H1 (cell line): Measurements from ENCODE around the gene ARNT2. TPM values are rescaled to one million over a fixed set of nuclear protein-coding genes. Genes with fewer than 3 reads are reported as not detected.

Experiments used
- CTCF ChIA-PET: fragments of 300-600 bp; sonication (Branson Sonifier 250); formaldehyde crosslinking; loops from one replicate; lab custom pipeline; 2021; ENCODE audit not compliant: partially characterized antibody; lab: Charles Lee
- POLR2A ChIA-PET: fragments of 300-600 bp; sonication (Branson Sonifier 250); formaldehyde crosslinking; loops from one replicate; lab custom pipeline; 2021; ENCODE audit warnings: inconsistent platforms; ENCODE audit not compliant: partially characterized antibody; lab: Charles Lee
- DNase-seq, 2 experiments: peaks; one replicate each; pipeline versions ENCODE4 v3.0.0 to v3.0.0-alpha.2; 2010 to 2022; ENCODE audit warnings: low spot score in 2 of 2, low read depth in 1 of 2, mixed read lengths in 1 of 2
- FAIRE-seq: peaks from 2 replicates; lab custom pipeline; 2011; peaks lifted over from hg19 to GRCh38; lab: Jason Lieb, UNC
- H2AFZ ChIP-seq: 2 replicates; pipeline ENCODE4 v1.8.1; 2012; ENCODE audit warnings: low read length, inconsistent platforms
- H2AK5ac ChIP-seq: 2 replicates; pipeline ENCODE4 v1.6.1; 2013; ENCODE audit warnings: low read depth, low read length
- H2BK120ac ChIP-seq: replicated peaks from 2 replicates; pipeline ENCODE3; 2013; ENCODE audit warnings: low read depth, low read length, inconsistent platforms
- H2BK12ac ChIP-seq: 2 replicates; pipeline ENCODE4 v1.6.1; 2013; ENCODE audit warnings: low read depth, low read length
- H2BK15ac ChIP-seq: 2 replicates; pipeline ENCODE4 v1.6.1; 2013; ENCODE audit warnings: low read length
- H2BK20ac ChIP-seq: 2 replicates; pipeline ENCODE4 v1.6.1; 2013; ENCODE audit warnings: low read length
- H2BK5ac ChIP-seq: 2 replicates; pipeline ENCODE4 v1.6.1; 2013; ENCODE audit warnings: low read depth, low read length
- H3K14ac ChIP-seq: 2 replicates; pipeline ENCODE4 v1.6.1; 2013; ENCODE audit warnings: inconsistent platforms; ENCODE audit not compliant: insufficient read length
- H3K18ac ChIP-seq: 2 replicates; pipeline ENCODE4 v1.6.1; 2013; ENCODE audit warnings: low read length; ENCODE audit errors: extremely low read depth
- H3K23ac ChIP-seq: 2 replicates; pipeline ENCODE4 v1.6.1; 2013; ENCODE audit warnings: inconsistent platforms; ENCODE audit not compliant: insufficient read length
- H3K23me2 ChIP-seq: 2 replicates; pipeline ENCODE4 v1.6.1; 2013; ENCODE audit warnings: low read depth, low read length
- H3K27ac ChIP-seq: 2 replicates; pipeline ENCODE4 v1.6.1; 2011; ENCODE audit warnings: low read depth, low read length, inconsistent platforms
- H3K27me3 ChIP-seq, 4 experiments: replicated peaks in 1 of 4; 1 replicate in 1 of 4; 2 replicates in 3 of 4; pipeline versions ENCODE4 v1.6.1 to v1.8.1; 2011 to 2013; ENCODE audit warnings: low read length in 3 of 4, mild to moderate bottlenecking in 3 of 4, inconsistent platforms in 2 of 4, mixed read lengths in 2 of 4, moderate library complexity in 1 of 4; ENCODE audit not compliant: control insufficient read depth in 3 of 4, insufficient read depth in 3 of 4; ENCODE audit errors: extremely low read depth in 1 of 4
- H3K36me3 ChIP-seq, 4 experiments: 2 replicates each; pipeline versions ENCODE4 v1.6.1 to v1.8.1; 2011 to 2013; ENCODE audit warnings: mild to moderate bottlenecking in 4 of 4, low read length in 3 of 4, moderate library complexity in 2 of 4, control low read depth in 1 of 4, inconsistent platforms in 1 of 4; ENCODE audit not compliant: insufficient read depth in 4 of 4, control insufficient read depth in 2 of 4
- H3K4ac ChIP-seq: replicated peaks from 2 replicates; pipeline ENCODE3; 2013; ENCODE audit warnings: low read length, low read depth, mixed read lengths, inconsistent platforms; ENCODE audit not compliant: insufficient read length
- H3K4me1 ChIP-seq, 4 experiments: replicated peaks in 1 of 4; 1 replicate in 1 of 4; 2 replicates in 3 of 4; pipeline versions ENCODE4 v1.6.1 to v1.8.1; 2011 to 2013; ENCODE audit warnings: low read length in 3 of 4, inconsistent platforms in 2 of 4, mixed read lengths in 1 of 4; ENCODE audit not compliant: insufficient read depth in 4 of 4, control insufficient read depth in 3 of 4
- H3K4me2 ChIP-seq, 2 experiments: 2 replicates each; pipeline versions ENCODE4 v1.6.1 to v1.8.1; 2011 to 2013; ENCODE audit warnings: low read depth in 2 of 2, low read length in 2 of 2, control low read depth in 1 of 2, inconsistent platforms in 1 of 2, mild to moderate bottlenecking in 1 of 2; ENCODE audit not compliant: insufficient read depth in 1 of 2
- H3K4me3 ChIP-seq, 4 experiments: fragments of 200-600, 300-600 bp in 1 of 4; sonication (generic), shearing (Covaris generic), sonication (Bioruptor Twin) in 1 of 4; 2 replicates each; pipeline versions ENCODE4 v1.5.1 to v1.8.1; 2011 to 2016; ENCODE audit warnings: low read length in 4 of 4, low read depth in 3 of 4, control low read depth in 2 of 4, inconsistent platforms in 2 of 4, mild to moderate bottlenecking in 2 of 4, mixed read lengths in 1 of 4, moderate library complexity in 1 of 4; ENCODE audit not compliant: insufficient read depth in 2 of 4; ENCODE audit errors: extremely low read depth in 1 of 4
- H3K56ac ChIP-seq: replicated peaks from 2 replicates; pipeline ENCODE3; 2013; ENCODE audit warnings: low read depth, mild to moderate bottlenecking, mixed read lengths, low read length, inconsistent platforms; ENCODE audit not compliant: insufficient read length
- H3K79me1 ChIP-seq: 2 replicates; pipeline ENCODE4 v1.6.1; 2013; ENCODE audit warnings: low read depth, low read length, control low read depth
- H3K79me2 ChIP-seq, 2 experiments: 2 replicates each; pipeline versions ENCODE4 v1.6.1 to v1.8.1; 2012 to 2013; ENCODE audit warnings: low read length in 2 of 2, mild to moderate bottlenecking in 2 of 2, inconsistent platforms in 1 of 2; ENCODE audit not compliant: insufficient read depth in 2 of 2, control insufficient read depth in 1 of 2
- H3K9ac ChIP-seq, 4 experiments: replicated peaks in 1 of 4; 1 replicate in 1 of 4; 2 replicates in 3 of 4; pipeline versions ENCODE4 v1.6.1 to v1.8.1; 2011 to 2013; ENCODE audit warnings: low read depth in 3 of 4, low read length in 3 of 4, control low read depth in 2 of 4, mild to moderate bottlenecking in 2 of 4, moderate library complexity in 2 of 4, inconsistent platforms in 1 of 4; ENCODE audit errors: extremely low read depth in 1 of 4
- H3K9me3 ChIP-seq, 2 experiments: 2 replicates each; pipeline versions ENCODE4 v1.6.1 to v1.8.1; 2012 to 2013; ENCODE audit warnings: mild to moderate bottlenecking in 2 of 2, moderate library complexity in 2 of 2, control low read depth in 1 of 2, inconsistent platforms in 1 of 2, low read depth in 1 of 2, low read length in 1 of 2, mixed read lengths in 1 of 2; ENCODE audit not compliant: insufficient read depth in 2 of 2
- H4K20me1 ChIP-seq, 2 experiments: replicated peaks in 1 of 2; 2 replicates each; pipeline versions ENCODE3 to v1.8.1; 2011 to 2013; ENCODE audit warnings: inconsistent platforms in 2 of 2, low read length in 2 of 2, mild to moderate bottlenecking in 1 of 2; ENCODE audit not compliant: insufficient read depth in 2 of 2, control insufficient read depth in 1 of 2
- H4K5ac ChIP-seq: 2 replicates; pipeline ENCODE4 v1.6.1; 2013; ENCODE audit warnings: low read length, low read depth, mixed read lengths, inconsistent platforms; ENCODE audit not compliant: insufficient read length
- H4K8ac ChIP-seq: 2 replicates; pipeline ENCODE4 v1.8.0; 2013; ENCODE audit warnings: mild to moderate bottlenecking, moderate library complexity, low read length, inconsistent platforms; ENCODE audit not compliant: insufficient read depth; ENCODE audit errors: extremely low read depth
- H4K91ac ChIP-seq: replicated peaks from 2 replicates; pipeline ENCODE3; 2013; ENCODE audit warnings: low read length, mixed read lengths, inconsistent platforms; ENCODE audit not compliant: insufficient read length
- BCL11A ChIP-seq, 2 experiments: IDR thresholded peaks; one replicate each; pipeline ENCODE4 v1.6.1; 2011; ENCODE audit warnings: low read depth in 2 of 2, low read length in 2 of 2, mild to moderate bottlenecking in 2 of 2
- CEBPB ChIP-seq: IDR thresholded peaks from 2 replicates; pipeline ENCODE4 v1.6.1; 2012; ENCODE audit warnings: low read depth, low read length
- EZH2 ChIP-seq: fragments of 200-600 bp; sonication (generic); IDR thresholded peaks from 2 replicates; pipeline ENCODE4 v1.7.1; 2012; ENCODE audit warnings: low read depth, mild to moderate bottlenecking, moderate library complexity, low read length, inconsistent platforms; ENCODE audit not compliant: severe bottlenecking
- HDAC2 ChIP-seq, 2 experiments: fragments of 300-600 bp in 1 of 2; sonication (generic) in 1 of 2; IDR thresholded peaks; 2 replicates each; pipeline ENCODE4 v1.6.1; 2011 to 2012; ENCODE audit warnings: low read depth in 2 of 2, low read length in 2 of 2, mild to moderate bottlenecking in 2 of 2, moderate library complexity in 2 of 2, borderline replicate concordance in 1 of 2, inconsistent platforms in 1 of 2
- WGBS, 2 experiments: shearing (Covaris generic) in 1 of 2; methylation state at CpG; one replicate each; pipeline versions ENCODE4 v1.1.6 to v1.1.7; 2013 to 2015; ENCODE audit warnings: low lambda C conversion rate in 2 of 2, mixed read lengths in 2 of 2, inconsistent platforms in 1 of 2, low coverage in 1 of 2, missing lambda C conversion rate in 1 of 2; ENCODE audit not compliant: insufficient replicate concordance in 2 of 2, insufficient coverage in 1 of 2, insufficient read length in 1 of 2; ENCODE audit errors: extremely low coverage in 1 of 2, missing lambda C conversion rate in 1 of 2; 5-methylcytosine and 5-hydroxymethylcytosine counted together
- polyA plus RNA-seq, 7 experiments: library from polyadenylated mRNA; depleted of rRNA in 3 of 7; stranded (reverse) in 5 of 7; unstranded in 2 of 7; fragments of >200 nt in 5 of 7; fragments of 200-250 nt in 2 of 7; gene quantifications; 1 replicate in 5 of 7; 2 replicates in 1 of 7; 4 replicates in 1 of 7; pipeline versions ENCODE4 v1.2.1 to v1.2.3, GENCODE V29; 2011 to 2013; ENCODE audit warnings: missing spikeins in 2 of 7, mixed read lengths in 2 of 7
- total RNA-seq: library from RNA; stranded (reverse); fragmentation: NEBNext Ultra II Directional; extraction: Animal tissue kit (Norgen Biotek cat#: 25700); gene quantifications from 2 replicates; pipeline ENCODE4 v1.2.1, GENCODE V29; 2021

ARNT2 gene
- total and polyA plus RNA-seq, 2 of the 8 experiments (the other 6 are each of a cell fraction or from before 2014, with no cell fraction given): 9.5 to 14.6 TPM

- Histone ChIP-seq H2BK120ac (no peak overlapping the region), H3K4me2 (no peak overlapping the region), H3K4me3 (no peak overlapping the region), H3K18ac (no peak overlapping the region), H3K56ac (no peak overlapping the region), H3K79me2 (no peaks in the 10 kb centered on the region), H4K5ac (no peak overlapping the region), H3K27me3 (no peaks in the 10 kb centered on the region), H2AK5ac (no peak overlapping the region), H4K8ac (no peak overlapping the region), H3K9ac (no peak overlapping the region), H4K20me1 (peaks cover 0 to 3% of the 10 kb centered on the region in 2 experiments), H2BK12ac (no peak overlapping the region), H2BK5ac (no peak overlapping the region), H3K23ac (no peak overlapping the region), H3K79me1 (no peaks in the 10 kb centered on the region), H3K23me2 (no peaks in the 10 kb centered on the region), H3K27ac (no peak overlapping the region), H3K4ac (no peak overlapping the region), H3K14ac (no peak overlapping the region), H3K9me3 (no peaks in the 10 kb centered on the region), H2BK15ac (no peak overlapping the region), H4K91ac (no peak overlapping the region), H2BK20ac (no peak overlapping the region), H2AFZ (no peak overlapping the region), H3K36me3 (no peaks in the 10 kb centered on the region), H3K4me1 (peaks cover 0 to 3% (median 2%) of the 10 kb centered on the region in 4 experiments; a peak in 3 of 7 replicates)
- FAIRE-seq (no peak), DNase-seq (no peak)
- ChIA-PET POLR2A (no interaction called here), CTCF (interaction anchor here (0.8 to 1.5 kb wide), 4 partner anchors 9 to 377 kb away, joined by 3 to 7 read pairs (median 4); no protein-coding TSS in a partner anchor)
- 89% methylated on average over 10 of the region's 10 CpGs; no CpG with 5 or more reads in 1 of the 2 experiments for WGBS, 2 experiments
- no peak for TF ChIP-seq EZH2
- TF ChIP-seq HDAC2 (IDR thresholded peaks at IDR 0.05; ENCODE audit: borderline replicate concordance in 1 of 2, low read depth in 2 of 2, low read length in 2 of 2): no peak
- no peak for TF ChIP-seq CEBPB
- no peak for TF ChIP-seq BCL11A (IDR thresholded peaks at IDR 0.05; ENCODE audit: low read depth in 2 of 2, low read length in 2 of 2)
Measured at GRCh38 chr15:80591938-80592825, 188.0 kb downstream of the ARNT2 start.
